Liver (tissue), 9 donors: ENCODE data around the gene MDH1B. TPM values are rescaled to one million over a fixed set of nuclear protein-coding genes. Genes with fewer than 3 reads are reported as not detected.

Experiments used
- DNase-seq: peaks from one replicate; pipeline ENCODE4 v3.0.0-alpha.2; 2017; ENCODE audit warnings: low spot score
- H3K27ac ChIP-seq, 2 donors: one replicate each; pipeline ENCODE4 v1.7.0; 2013; ENCODE audit warnings: inconsistent platforms in 2 of 2, low read length in 2 of 2, control low read depth in 1 of 2, low read depth in 1 of 2, mild to moderate bottlenecking in 1 of 2
- H3K27me3 ChIP-seq, 4 donors: one replicate each; pipeline versions ENCODE4 v1.6.1 to v1.7.0; 2013; ENCODE audit warnings: low read length in 3 of 4, inconsistent platforms in 1 of 4, mild to moderate bottlenecking in 1 of 4, moderate library complexity in 1 of 4; ENCODE audit not compliant: control insufficient read depth in 4 of 4, insufficient read depth in 4 of 4
- H3K36me3 ChIP-seq, 4 donors: one replicate each; pipeline versions ENCODE4 v1.6.1 to v1.7.0; 2013; ENCODE audit warnings: low read length in 3 of 4, mild to moderate bottlenecking in 3 of 4, low read depth in 1 of 4, moderate library complexity in 1 of 4; ENCODE audit not compliant: control insufficient read depth in 4 of 4, insufficient read depth in 3 of 4
- H3K4me1 ChIP-seq, 4 donors: one replicate each; pipeline versions ENCODE4 v1.6.1 to v1.7.0; 2013; ENCODE audit warnings: low read length in 3 of 4, mild to moderate bottlenecking in 3 of 4, moderate library complexity in 1 of 4; ENCODE audit not compliant: control insufficient read depth in 4 of 4, insufficient read depth in 4 of 4
- H3K4me3 ChIP-seq, 3 donors: one replicate each; pipeline versions ENCODE4 v1.6.1 to v1.7.0; 2013; ENCODE audit warnings: low read length in 3 of 3, control low read depth in 1 of 3, low read depth in 1 of 3, mild to moderate bottlenecking in 1 of 3
- H3K9ac ChIP-seq, 2 donors: one replicate each; pipeline ENCODE4 v1.7.0; 2013; ENCODE audit warnings: low read length in 2 of 2, mild to moderate bottlenecking in 2 of 2, moderate library complexity in 2 of 2, control low read depth in 1 of 2, low read depth in 1 of 2
- H3K9me3 ChIP-seq, 4 donors: one replicate each; pipeline versions ENCODE4 v1.6.1 to v1.7.0; 2013; ENCODE audit warnings: low read length in 3 of 4; ENCODE audit not compliant: control insufficient read depth in 4 of 4
- FOXA1 ChIP-seq: IDR thresholded peaks from 2 replicates; pipeline ENCODE4 v1.6.1; 2016; ENCODE audit warnings: antibody characterized with exemption
- FOXA2 ChIP-seq: IDR thresholded peaks from 2 replicates; pipeline ENCODE4 v1.6.1; 2016; ENCODE audit warnings: antibody characterized with exemption
- GABPA ChIP-seq, 2 donors: IDR thresholded peaks in 1 of 2; conservative IDR thresholded peaks in 1 of 2; 2 replicates each; pipeline ENCODE4 v1.6.1; 2016; ENCODE audit warnings: antibody characterized with exemption in 2 of 2, mild to moderate bottlenecking in 1 of 2, moderate library complexity in 1 of 2
- NR2F2 ChIP-seq: IDR thresholded peaks from 2 replicates; pipeline ENCODE4 v1.6.1; 2016; ENCODE audit warnings: antibody characterized with exemption
- RAD21 ChIP-seq, 2 donors: IDR thresholded peaks; 2 replicates each; pipeline ENCODE4 v1.6.1; 2016; ENCODE audit warnings: antibody characterized with exemption in 2 of 2, mild to moderate bottlenecking in 2 of 2
- RXRA ChIP-seq, 2 donors: IDR thresholded peaks; 2 replicates each; pipeline ENCODE4 v1.6.1; 2017 to 2018; ENCODE audit warnings: antibody characterized with exemption in 2 of 2, mild to moderate bottlenecking in 1 of 2
- SP1 ChIP-seq: IDR thresholded peaks from 2 replicates; pipeline ENCODE4 v1.6.1; 2018; ENCODE audit warnings: antibody characterized with exemption, mild to moderate bottlenecking
- TAF1 ChIP-seq: conservative IDR thresholded peaks from 2 replicates; pipeline ENCODE4 v1.6.1; 2016; ENCODE audit warnings: antibody characterized with exemption, mild to moderate bottlenecking
- WGBS: extraction: QIAGEN DNeasy Blood & Tissue Kit; methylation state at CpG from one replicate; pipeline ENCODE4 v1.1.7; 2013; 5-methylcytosine and 5-hydroxymethylcytosine counted together
- polyA plus RNA-seq, 2 donors: library from polyadenylated mRNA; stranded (reverse) in 1 of 2; unstranded in 1 of 2; fragments of 200-250 nt in 1 of 2; fragments of >200 nt in 1 of 2; fragmentation: Nextera tagmentation in 1 of 2; extraction: Ambion mirVana in 1 of 2; gene quantifications; one replicate each; pipeline versions ENCODE4 v1.2.1 to v1.2.3, GENCODE V29; 2013 to 2015
- total RNA-seq, 2 donors: library from RNA; depleted of rRNA; stranded (reverse); fragments of >200 nt; gene quantifications; one replicate each; pipeline ENCODE4 v1.2.3, GENCODE V29; 2014
- TF ChIP-seq, protein P1 (sequence below): IDR thresholded peaks from 2 replicates; pipeline ENCODE4 v1.6.1; 2016; ENCODE audit warnings: antibody characterized with exemption
- TF ChIP-seq, protein P2 (sequence below): IDR thresholded peaks from 2 replicates; pipeline ENCODE4 v1.6.1; 2016; ENCODE audit warnings: antibody characterized with exemption, mild to moderate bottlenecking
- TF ChIP-seq, protein P3 (sequence below): IDR thresholded peaks from 2 replicates; pipeline ENCODE4 v1.6.1; 2016; ENCODE audit warnings: antibody characterized with exemption
- TF ChIP-seq, protein P4 (sequence below): IDR thresholded peaks from 2 replicates; pipeline ENCODE4 v1.6.1; 2016; ENCODE audit warnings: antibody characterized with exemption
- donor health status: healthy.
- donor health status: healthy.
- donor health status: healthy.
- donor health status: healthy.
- donor health status: healthy.

Gene MDH1B
- total and polyA plus RNA-seq, 4 donors: 0.09 to 0.33 (median 0.18) TPM; not detected in 1

DNA sequence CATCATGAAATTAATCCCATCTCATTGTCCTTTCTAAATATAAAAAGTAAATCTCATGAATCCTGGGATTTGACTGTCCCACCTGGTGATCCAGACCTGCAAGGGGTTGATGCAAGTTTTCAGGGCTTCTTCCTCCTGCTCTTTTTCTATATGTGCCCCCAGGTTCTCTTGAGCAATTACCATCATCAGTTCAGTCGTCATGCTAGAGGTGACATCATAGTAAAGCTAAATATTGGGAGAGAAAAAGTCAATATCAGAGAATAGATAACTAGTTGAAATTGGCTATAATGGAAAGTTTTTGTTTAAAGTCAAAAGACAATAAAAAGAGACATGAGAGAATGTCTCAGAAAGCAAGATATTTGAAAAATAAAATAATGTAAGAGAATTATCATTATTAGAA, 8.3 kb downstream of the MDH1B start:
- WGBS: 16% methylated on average over 1 of the region's 1 CpG
- Histone ChIP-seq H3K4me1 (no peaks in the 10 kb centered on the region), H3K9ac (no peak overlapping the region), H3K36me3 (no peaks in the 10 kb centered on the region), H3K4me3 (no peak overlapping the region), H3K27ac (no peak overlapping the region), H3K9me3 (no peaks in the 10 kb centered on the region), H3K27me3 (no peaks in the 10 kb centered on the region)
- no peak for DNase-seq
- TF ChIP-seq SP1: no peak
- TF ChIP-seq GABPA (IDR thresholded peaks at IDR 0.05 in 1 of 2, conservative IDR thresholded peaks at IDR 0.05 in 1 of 2): no peak
- no peak for TF ChIP-seq RAD21 (IDR thresholded peaks at IDR 0.05)
- no peak for TF ChIP-seq FOXA1
- TF ChIP-seq, protein P1, sequence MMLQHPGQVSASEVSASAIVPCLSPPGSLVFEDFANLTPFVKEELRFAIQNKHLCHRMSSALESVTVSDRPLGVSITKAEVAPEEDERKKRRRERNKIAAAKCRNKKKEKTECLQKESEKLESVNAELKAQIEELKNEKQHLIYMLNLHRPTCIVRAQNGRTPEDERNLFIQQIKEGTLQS: no peak
- TF ChIP-seq, protein P2, sequence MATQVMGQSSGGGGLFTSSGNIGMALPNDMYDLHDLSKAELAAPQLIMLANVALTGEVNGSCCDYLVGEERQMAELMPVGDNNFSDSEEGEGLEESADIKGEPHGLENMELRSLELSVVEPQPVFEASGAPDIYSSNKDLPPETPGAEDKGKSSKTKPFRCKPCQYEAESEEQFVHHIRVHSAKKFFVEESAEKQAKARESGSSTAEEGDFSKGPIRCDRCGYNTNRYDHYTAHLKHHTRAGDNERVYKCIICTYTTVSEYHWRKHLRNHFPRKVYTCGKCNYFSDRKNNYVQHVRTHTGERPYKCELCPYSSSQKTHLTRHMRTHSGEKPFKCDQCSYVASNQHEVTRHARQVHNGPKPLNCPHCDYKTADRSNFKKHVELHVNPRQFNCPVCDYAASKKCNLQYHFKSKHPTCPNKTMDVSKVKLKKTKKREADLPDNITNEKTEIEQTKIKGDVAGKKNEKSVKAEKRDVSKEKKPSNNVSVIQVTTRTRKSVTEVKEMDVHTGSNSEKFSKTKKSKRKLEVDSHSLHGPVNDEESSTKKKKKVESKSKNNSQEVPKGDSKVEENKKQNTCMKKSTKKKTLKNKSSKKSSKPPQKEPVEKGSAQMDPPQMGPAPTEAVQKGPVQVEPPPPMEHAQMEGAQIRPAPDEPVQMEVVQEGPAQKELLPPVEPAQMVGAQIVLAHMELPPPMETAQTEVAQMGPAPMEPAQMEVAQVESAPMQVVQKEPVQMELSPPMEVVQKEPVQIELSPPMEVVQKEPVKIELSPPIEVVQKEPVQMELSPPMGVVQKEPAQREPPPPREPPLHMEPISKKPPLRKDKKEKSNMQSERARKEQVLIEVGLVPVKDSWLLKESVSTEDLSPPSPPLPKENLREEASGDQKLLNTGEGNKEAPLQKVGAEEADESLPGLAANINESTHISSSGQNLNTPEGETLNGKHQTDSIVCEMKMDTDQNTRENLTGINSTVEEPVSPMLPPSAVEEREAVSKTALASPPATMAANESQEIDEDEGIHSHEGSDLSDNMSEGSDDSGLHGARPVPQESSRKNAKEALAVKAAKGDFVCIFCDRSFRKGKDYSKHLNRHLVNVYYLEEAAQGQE: no peak

DNA sequence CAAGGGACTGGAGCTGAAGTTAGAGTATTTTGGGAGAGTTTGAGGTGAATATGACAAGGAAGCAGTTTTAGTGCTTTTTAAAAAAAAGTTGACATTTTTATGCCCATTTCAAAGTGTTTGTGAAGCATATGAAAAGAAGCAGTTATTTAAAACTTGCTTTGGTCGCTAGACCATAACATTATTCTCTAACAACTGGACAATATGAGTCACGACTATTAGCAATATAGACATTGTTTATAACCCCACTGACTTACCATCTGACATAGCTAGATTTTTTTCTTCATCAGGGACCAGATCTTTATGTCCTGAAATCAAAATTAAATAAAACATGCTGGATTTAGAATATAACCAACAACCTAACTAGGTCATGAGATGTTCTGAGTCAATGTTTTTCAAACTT, 24.3 kb downstream of the MDH1B start:
- TF ChIP-seq, protein P3, sequence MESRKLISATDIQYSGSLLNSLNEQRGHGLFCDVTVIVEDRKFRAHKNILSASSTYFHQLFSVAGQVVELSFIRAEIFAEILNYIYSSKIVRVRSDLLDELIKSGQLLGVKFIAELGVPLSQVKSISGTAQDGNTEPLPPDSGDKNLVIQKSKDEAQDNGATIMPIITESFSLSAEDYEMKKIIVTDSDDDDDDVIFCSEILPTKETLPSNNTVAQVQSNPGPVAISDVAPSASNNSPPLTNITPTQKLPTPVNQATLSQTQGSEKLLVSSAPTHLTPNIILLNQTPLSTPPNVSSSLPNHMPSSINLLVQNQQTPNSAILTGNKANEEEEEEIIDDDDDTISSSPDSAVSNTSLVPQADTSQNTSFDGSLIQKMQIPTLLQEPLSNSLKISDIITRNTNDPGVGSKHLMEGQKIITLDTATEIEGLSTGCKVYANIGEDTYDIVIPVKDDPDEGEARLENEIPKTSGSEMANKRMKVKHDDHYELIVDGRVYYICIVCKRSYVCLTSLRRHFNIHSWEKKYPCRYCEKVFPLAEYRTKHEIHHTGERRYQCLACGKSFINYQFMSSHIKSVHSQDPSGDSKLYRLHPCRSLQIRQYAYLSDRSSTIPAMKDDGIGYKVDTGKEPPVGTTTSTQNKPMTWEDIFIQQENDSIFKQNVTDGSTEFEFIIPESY: no peak
- TF ChIP-seq RXRA (IDR thresholded peaks at IDR 0.05): no peak
- TF ChIP-seq GABPA (IDR thresholded peaks at IDR 0.05 in 1 of 2, conservative IDR thresholded peaks at IDR 0.05 in 1 of 2): no peak
- no peak for TF ChIP-seq TAF1
- TF ChIP-seq FOXA2: no peak
- TF ChIP-seq SP1: no peak
- no peak for TF ChIP-seq NR2F2
- TF ChIP-seq, protein P1: no peak
- TF ChIP-seq FOXA1: no peak
- TF ChIP-seq, protein P4, sequence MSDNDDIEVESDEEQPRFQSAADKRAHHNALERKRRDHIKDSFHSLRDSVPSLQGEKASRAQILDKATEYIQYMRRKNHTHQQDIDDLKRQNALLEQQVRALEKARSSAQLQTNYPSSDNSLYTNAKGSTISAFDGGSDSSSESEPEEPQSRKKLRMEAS: no peak
- Histone ChIP-seq H3K4me1 (no peaks in the 10 kb centered on the region), H3K4me3 (no peak overlapping the region), H3K27me3 (peaks cover 0 to 10% (median 0%) of the 10 kb centered on the region in 4 donors), H3K27ac (no peak overlapping the region), H3K36me3 (no peaks in the 10 kb centered on the region), H3K9me3 (no peaks in the 10 kb centered on the region), H3K9ac (no peak overlapping the region)
- 47% methylated on average over 2 of the region's 2 CpGs for WGBS
- no peak for DNase-seq
